ENCODE data around the gene DFFA.

DNA sequence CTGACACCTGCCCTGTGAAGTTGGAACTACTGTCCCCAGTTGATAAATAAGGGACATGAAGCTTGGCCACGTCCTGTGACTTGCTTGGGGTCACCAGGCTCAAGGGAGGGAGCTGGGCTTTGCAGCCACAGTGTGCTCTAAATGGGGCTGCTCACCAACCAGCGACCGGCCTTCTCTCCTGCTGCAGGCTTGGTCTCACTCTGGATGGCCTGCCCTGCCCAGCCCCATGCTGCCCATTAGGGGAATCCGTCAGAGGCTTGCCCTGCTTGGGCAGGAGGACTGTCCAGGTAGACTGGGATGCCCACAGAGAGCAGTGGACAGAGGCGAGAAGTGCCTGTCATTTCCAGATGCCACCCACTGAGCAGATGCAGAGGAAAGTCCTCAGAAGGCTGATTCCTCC is 43.3 kb downstream of the DFFA start:
- no peak for TF ChIP-seq POLR2AphosphoS5 (IDR thresholded peaks at IDR 0.05; ENCODE audit: low read depth, low read length)
- no peak for TF ChIP-seq SIN3A (IDR thresholded peaks at IDR 0.05; ENCODE audit: borderline replicate concordance, insufficient read depth, low read length)

Measured in PFSK-1 (cell line).